Neuronal stem cell (in vitro differentiated cells): ENCODE data around the gene FNDC11.

Source experiments
- DNase-seq: peaks from one replicate; pipeline ENCODE4 v3.0.0-alpha.2; 2013; ENCODE audit warnings: low spot score
- H2AFZ ChIP-seq: one replicate; pipeline ENCODE4 v1.6.1; 2013; ENCODE audit warnings: mild to moderate bottlenecking, low read length, inconsistent platforms
- H2AK5ac ChIP-seq: 2 replicates; pipeline ENCODE4 v1.6.1; 2013; ENCODE audit warnings: low read depth, mild to moderate bottlenecking, inconsistent platforms, low read length, moderate library complexity, mixed read lengths
- H2BK120ac ChIP-seq: 2 replicates; pipeline ENCODE4 v1.6.1; 2013; ENCODE audit warnings: low read depth, mild to moderate bottlenecking, inconsistent platforms, low read length, moderate library complexity, mixed read lengths
- H2BK12ac ChIP-seq: one replicate; pipeline ENCODE4 v1.6.1; 2013; ENCODE audit warnings: low read length, inconsistent platforms
- H2BK15ac ChIP-seq: 2 replicates; pipeline ENCODE4 v1.6.1; 2013; ENCODE audit warnings: mild to moderate bottlenecking, low read length, inconsistent platforms, mixed read lengths
- H2BK5ac ChIP-seq: one replicate; pipeline ENCODE4 v1.6.1; 2013; ENCODE audit warnings: inconsistent platforms, mild to moderate bottlenecking, low read length, moderate library complexity
- H3K14ac ChIP-seq: one replicate; pipeline ENCODE4 v1.6.1; 2013; ENCODE audit warnings: low read length, inconsistent platforms
- H3K18ac ChIP-seq: 2 replicates; pipeline ENCODE4 v1.6.1; 2013; ENCODE audit warnings: low read length, inconsistent platforms
- H3K23ac ChIP-seq: 2 replicates; pipeline ENCODE4 v1.6.1; 2013; ENCODE audit warnings: low read depth, mild to moderate bottlenecking, mixed read lengths, low read length, inconsistent platforms; ENCODE audit not compliant: poor library complexity
- H3K27ac ChIP-seq: replicated peaks from 3 replicates; pipeline ENCODE4 v1.5.1; 2013; ENCODE audit warnings: low read length, inconsistent platforms
- H3K27me3 ChIP-seq, 3 experiments: 2 replicates each; pipeline ENCODE4 v1.6.1; 2013; ENCODE audit warnings: low read length in 3 of 3, mild to moderate bottlenecking in 2 of 3, inconsistent platforms in 1 of 3, low read depth in 1 of 3, mixed read lengths in 1 of 3, moderate library complexity in 1 of 3; ENCODE audit not compliant: control insufficient read depth in 3 of 3, insufficient read depth in 3 of 3
- H3K36me3 ChIP-seq, 2 donors: replicated peaks in 1 of 2; 2 replicates each; pipeline ENCODE4 v1.6.1; 2013; ENCODE audit warnings: low read length in 2 of 2; ENCODE audit not compliant: control insufficient read depth in 2 of 2, insufficient read depth in 2 of 2
- H3K4ac ChIP-seq: 2 replicates; pipeline ENCODE4 v1.6.1; 2013; ENCODE audit warnings: inconsistent platforms, mild to moderate bottlenecking, low read length, moderate library complexity
- H3K4me1 ChIP-seq, 2 donors: 1 replicate in 1 of 2; 2 replicates in 1 of 2; pipeline ENCODE4 v1.6.1; 2013; ENCODE audit warnings: low read length in 2 of 2, low read depth in 1 of 2; ENCODE audit not compliant: control insufficient read depth in 2 of 2, insufficient read depth in 1 of 2
- H3K4me2 ChIP-seq: one replicate; pipeline ENCODE4 v1.6.1; 2013; ENCODE audit warnings: mild to moderate bottlenecking, low read length, inconsistent platforms; ENCODE audit not compliant: insufficient read depth, poor library complexity, severe bottlenecking
- H3K4me3 ChIP-seq, 2 donors: 2 replicates each; pipeline ENCODE4 v1.5.1; 2013; ENCODE audit warnings: low read length in 2 of 2, mild to moderate bottlenecking in 2 of 2, inconsistent platforms in 1 of 2, moderate library complexity in 1 of 2
- H3K79me1 ChIP-seq: one replicate; pipeline ENCODE4 v1.6.1; 2013; ENCODE audit warnings: low read depth, mild to moderate bottlenecking, inconsistent platforms, low read length, moderate library complexity
- H3K9ac ChIP-seq: one replicate; pipeline ENCODE4 v1.6.1; 2013; ENCODE audit warnings: mild to moderate bottlenecking, low read depth, low read length, inconsistent platforms; ENCODE audit not compliant: poor library complexity
- H3K9me3 ChIP-seq, 2 donors: replicated peaks in 1 of 2; 2 replicates each; pipeline versions ENCODE3 to v1.6.1; 2013; ENCODE audit warnings: low read length in 2 of 2, mild to moderate bottlenecking in 2 of 2, inconsistent platforms in 1 of 2, low read depth in 1 of 2, mixed read lengths in 1 of 2, moderate library complexity in 1 of 2; ENCODE audit not compliant: control insufficient read depth in 2 of 2, insufficient read depth in 1 of 2
- H4K8ac ChIP-seq: one replicate; pipeline ENCODE4 v1.6.1; 2013; ENCODE audit warnings: low read depth, mild to moderate bottlenecking, inconsistent platforms, low read length, moderate library complexity
- H4K91ac ChIP-seq: one replicate; pipeline ENCODE4 v1.6.1; 2013; ENCODE audit warnings: low read length, low read depth, mild to moderate bottlenecking, inconsistent platforms; ENCODE audit not compliant: poor library complexity
- WGBS, 2 donors: extraction: QIAGEN DNeasy Blood & Tissue Kit; methylation state at CpG; one replicate each; pipeline ENCODE4 v1.1.7; 2013; ENCODE audit warnings: missing lambda C conversion rate in 2 of 2, mixed read lengths in 1 of 2; ENCODE audit not compliant: insufficient read length in 2 of 2, insufficient replicate concordance in 1 of 2; ENCODE audit errors: extremely low coverage in 2 of 2; 5-methylcytosine and 5-hydroxymethylcytosine counted together

Gene FNDC11

GRCh38 chr20:63549679-63550282 is 4.2 kb upstream of the FNDC11 start:
- no CpG with 5 or more reads among the region's 18 CpGs for WGBS, 2 donors
- Histone ChIP-seq H3K9me3 (no peaks in the 10 kb centered on the region), H3K4ac (peak overlapping the region; percentile 37)

GRCh38 chr20:63551068-63551467 is 2.9 kb upstream of the FNDC11 start:
- Histone ChIP-seq H3K9ac (peak overlapping the region; percentile 77), H4K8ac (no peak overlapping the region), H3K4me3 (no peak overlapping the region), H3K36me3 (no peaks in the 10 kb centered on the region), H3K14ac (no peak overlapping the region), H3K9me3 (no peaks in the 10 kb centered on the region), H2AK5ac (no peak overlapping the region), H2BK15ac (no peak overlapping the region), H3K27ac (no peak overlapping the region), H3K4me1 (peaks cover 9 to 12% of the 10 kb centered on the region in 2 donors), H3K23ac (no peak overlapping the region), H4K91ac (no peak overlapping the region), H3K4ac (no peak overlapping the region), H3K4me2 (no peak overlapping the region), H3K79me1 (peaks cover 2% of the 10 kb centered on the region), H2BK5ac (no peak overlapping the region), H3K18ac (no peak overlapping the region), H2BK120ac (peak overlapping the region; percentile 93), H2AFZ (peak overlapping the region; percentile 75), H3K27me3 (peaks cover 0 to 31% (median 1%) of the 10 kb centered on the region in 3 experiments), H2BK12ac (no peak overlapping the region)
- DNase-seq = no peak
- WGBS, 2 donors = no CpG with 5 or more reads among the region's 9 CpGs

More at GRCh38 chr20:63549679-63550282, 4.2 kb upstream of the FNDC11 start:
- Histone ChIP-seq H3K14ac (peak overlapping the region; percentile 56), H3K4me1 (peaks cover 6 to 11% of the 10 kb centered on the region in 2 donors), H2BK12ac (peak overlapping the region; percentile 41), H3K9ac (no peak overlapping the region), H2AK5ac (peak overlapping the region; percentile 88), H3K27me3 (peaks cover 0 to 44% (median 1%) of the 10 kb centered on the region in 3 experiments), H3K4me3 (no peak overlapping the region), H2BK5ac (no peak overlapping the region), H3K36me3 (no peaks in the 10 kb centered on the region), H3K79me1 (no peaks in the 10 kb centered on the region), H2BK15ac (peak overlapping the region; percentile 85), H3K4me2 (no peak overlapping the region), H3K23ac (no peak overlapping the region), H4K8ac (peak overlapping the region; percentile 82), H2AFZ (no peak overlapping the region), H3K18ac (peak overlapping the region; percentile 38), H3K27ac (no peak overlapping the region), H2BK120ac (no peak overlapping the region), H4K91ac (no peak overlapping the region)
- DNase-seq = no peak

- no peak overlapping the region for H3K9ac ChIP-seq
- H3K4ac ChIP-seq = no peak overlapping the region
- H4K91ac ChIP-seq = no peak overlapping the region
- no peak overlapping the region for H3K4me3 ChIP-seq
- no peak overlapping the region for H3K27ac ChIP-seq
- peaks cover 18 to 20% of the 10 kb centered on the region in 2 donors for H3K4me1 ChIP-seq
- no peak for DNase-seq
- no peak overlapping the region for H2AK5ac ChIP-seq
- peak overlapping the region; percentile 2 for H3K18ac ChIP-seq
- H3K79me1 ChIP-seq = peaks cover 2% of the 10 kb centered on the region
- no peak overlapping the region for H3K14ac ChIP-seq
- no peak overlapping the region for H2BK12ac ChIP-seq
- no peaks in the 10 kb centered on the region for H3K36me3 ChIP-seq
- no CpG with 5 or more reads among the region's 15 CpGs for WGBS, 2 donors
- peak overlapping the region; percentile 76 for H2BK5ac ChIP-seq
- peaks cover 0 to 17% (median 0%) of the 10 kb centered on the region in 3 experiments for H3K27me3 ChIP-seq
- peak overlapping the region; percentile 10 for H2AFZ ChIP-seq
- no peak overlapping the region for H4K8ac ChIP-seq
- H2BK15ac ChIP-seq = peak overlapping the region; percentile 85
- H3K9me3 ChIP-seq = no peaks in the 10 kb centered on the region
- H3K4me2 ChIP-seq = no peak overlapping the region
- H2BK120ac ChIP-seq = no peak overlapping the region
- no peak overlapping the region for H3K23ac ChIP-seq
Measured at GRCh38 chr20:63552481-63553249, 1.3 kb upstream of the FNDC11 start.
